PC-9 (cell line): ENCODE results near the gene TBC1D22A. TPM values are rescaled to one million over a fixed set of nuclear protein-coding genes. Genes with fewer than 3 reads are reported as not detected.

Experiments
- BruUV-seq: library from RNA; stranded (reverse); fragments of 400-500 nt; replicated peaks from 2 replicates; lab custom pipeline; 2021; lab: Mats Ljungman, UMichigan
- CTCF ChIA-PET: fragments of 300-600 bp; sonication (Branson Sonifier 250); formaldehyde crosslinking; loops from one replicate; lab custom pipeline; 2022; ENCODE audit warnings: antibody characterized with exemption; lab: Charles Lee
- POLR2A ChIA-PET: fragments of 300-600 bp; sonication (Branson Sonifier 250); formaldehyde crosslinking; loops from one replicate; lab custom pipeline; 2022; ENCODE audit warnings: antibody characterized with exemption; ENCODE audit not compliant: unreplicated experiment; lab: Charles Lee
- DNase-seq, 2 experiments: peaks; one replicate each; pipeline versions ENCODE4 v3.0.0 to v3.0.0-alpha.2; 2015 to 2022; ENCODE audit warnings: mixed read lengths in 1 of 2
- H2AFZ ChIP-seq: fragments of 200-600 bp; sonication (generic); 2 replicates; pipeline ENCODE4 v1.8.1; 2017; ENCODE audit warnings: antibody characterized with exemption
- H3F3A ChIP-seq: fragments of 200-600 bp; sonication (generic); 2 replicates; pipeline ENCODE4 v1.8.1; 2017; ENCODE audit warnings: antibody characterized with exemption, mild to moderate bottlenecking, low read depth; ENCODE audit not compliant: insufficient read depth
- H3K27ac ChIP-seq: fragments of 200-600 bp; sonication (generic); 2 replicates; pipeline ENCODE4 v1.6.1; 2016; ENCODE audit warnings: mixed run types
- H3K27me3 ChIP-seq: fragments of 200-600 bp; sonication (generic); 2 replicates; pipeline ENCODE4 v1.6.1; 2016; ENCODE audit warnings: low read depth, mixed run types; ENCODE audit not compliant: insufficient read depth
- H3K36me3 ChIP-seq: fragments of 200-600 bp; sonication (generic); 2 replicates; pipeline ENCODE4 v1.6.1; 2016; ENCODE audit warnings: low read depth, mixed run types
- H3K4me1 ChIP-seq: fragments of 200-600 bp; sonication (generic); replicated peaks from 2 replicates; pipeline ENCODE4 v1.6.1; 2016; ENCODE audit warnings: mixed run types; ENCODE audit not compliant: insufficient read depth
- H3K4me2 ChIP-seq: fragments of 200-600 bp; sonication (generic); 2 replicates; pipeline ENCODE4 v1.6.1; 2017; ENCODE audit warnings: mixed run types
- H3K4me3 ChIP-seq: fragments of 200-600 bp; sonication (generic); 2 replicates; pipeline ENCODE4 v1.6.1; 2016; ENCODE audit warnings: mixed run types
- H3K79me2 ChIP-seq: fragments of 200-600 bp; sonication (generic); 2 replicates; pipeline ENCODE4 v1.6.1; 2017; ENCODE audit warnings: low read depth, mixed run types
- H3K9me2 ChIP-seq: fragments of 200-600 bp; sonication (generic); 2 replicates; pipeline ENCODE4 v1.8.1; 2017; ENCODE audit warnings: mild to moderate bottlenecking; ENCODE audit not compliant: insufficient read depth
- H3K9me3 ChIP-seq: fragments of 200-600 bp; sonication (generic); 2 replicates; pipeline ENCODE4 v1.8.1; 2016; ENCODE audit warnings: low read depth; ENCODE audit not compliant: insufficient read depth
- H4K20me1 ChIP-seq: fragments of 200-600 bp; sonication (generic); 2 replicates; pipeline ENCODE4 v1.8.1; 2017; ENCODE audit not compliant: insufficient read depth
- CTCF ChIP-seq: fragments of 200-600 bp; sonication (generic); conservative IDR thresholded peaks from 2 replicates; pipeline ENCODE4 v1.6.1; 2017; ENCODE audit warnings: mixed run types, antibody characterized with exemption, mild to moderate bottlenecking, moderate library complexity
- EZH2 ChIP-seq: fragments of 200-600 bp; sonication (generic); IDR thresholded peaks from 2 replicates; pipeline ENCODE4 v1.8.0; 2017; ENCODE audit warnings: antibody characterized with exemption, low read depth
- intact Hi-C: fragments of 100-400 bp; cut with micrococcal nuclease; formaldehyde crosslinking; loops from one replicate; pipeline ENCODE4 v1.10.0; 2022; ENCODE audit not compliant: unreplicated experiment
- total RNA-seq: library from RNA; stranded (reverse); gene quantifications from 2 replicates; pipeline ENCODE4 v1.2.3, GENCODE V29; 2021

The TBC1D22A gene
- total RNA-seq, 1 experiment from 2014 or later = 40.3 TPM

- H3K79me2 ChIP-seq = no peaks in the 10 kb centered on the region
- no peaks in the 10 kb centered on the region for H3F3A ChIP-seq
- H3K27me3 ChIP-seq = no peaks in the 10 kb centered on the region
- TF ChIP-seq EZH2 (no peak), CTCF (no peak)
- H3K27ac ChIP-seq = no peak overlapping the region
- no peaks in the 10 kb centered on the region; the same call in 1 of the 2 replicates for H3K9me3 ChIP-seq
- no peak overlapping the region for H3K4me3 ChIP-seq
- intact Hi-C loops = no loop called here
- H2AFZ ChIP-seq = no peak overlapping the region
- ChIA-PET POLR2A (no interaction called here), CTCF (no interaction called here)
- H3K36me3 ChIP-seq = no peaks in the 10 kb centered on the region
- H4K20me1 ChIP-seq = no peaks in the 10 kb centered on the region
- DNase-seq = no peak
- H3K4me1 ChIP-seq = no peaks in the 10 kb centered on the region
- H3K9me2 ChIP-seq = no peaks in the 10 kb centered on the region
- no peak overlapping the region for H3K4me2 ChIP-seq
- no TSS peak for BruUV-seq
These were observed 415.9 kb downstream of the TBC1D22A start for GRCh38 chr22:47178339-47178738.

GRCh38 chr22:47180796-47181195, 418.3 kb downstream of the TBC1D22A start:
- H3K79me2 ChIP-seq = no peaks in the 10 kb centered on the region
- H3K9me2 ChIP-seq = no peaks in the 10 kb centered on the region
- TF ChIP-seq CTCF (no peak), EZH2 (no peak)
- H3K36me3 ChIP-seq = no peaks in the 10 kb centered on the region
- no peaks in the 10 kb centered on the region for H3K27me3 ChIP-seq
- H3F3A ChIP-seq = no peaks in the 10 kb centered on the region
- no TSS peak for BruUV-seq
- POLR2A ChIA-PET = no interaction called here
- intact Hi-C loops = no loop called here
- no peaks in the 10 kb centered on the region for H3K4me1 ChIP-seq
- no peak for DNase-seq
- H3K4me2 ChIP-seq = no peak overlapping the region
- no peak overlapping the region for H3K27ac ChIP-seq
- H3K4me3 ChIP-seq = no peak overlapping the region
- H3K9me3 ChIP-seq = peaks cover 5% of the 10 kb centered on the region
- H4K20me1 ChIP-seq = no peaks in the 10 kb centered on the region
- H2AFZ ChIP-seq = no peak overlapping the region
- CTCF ChIA-PET = no interaction called here

DNA sequence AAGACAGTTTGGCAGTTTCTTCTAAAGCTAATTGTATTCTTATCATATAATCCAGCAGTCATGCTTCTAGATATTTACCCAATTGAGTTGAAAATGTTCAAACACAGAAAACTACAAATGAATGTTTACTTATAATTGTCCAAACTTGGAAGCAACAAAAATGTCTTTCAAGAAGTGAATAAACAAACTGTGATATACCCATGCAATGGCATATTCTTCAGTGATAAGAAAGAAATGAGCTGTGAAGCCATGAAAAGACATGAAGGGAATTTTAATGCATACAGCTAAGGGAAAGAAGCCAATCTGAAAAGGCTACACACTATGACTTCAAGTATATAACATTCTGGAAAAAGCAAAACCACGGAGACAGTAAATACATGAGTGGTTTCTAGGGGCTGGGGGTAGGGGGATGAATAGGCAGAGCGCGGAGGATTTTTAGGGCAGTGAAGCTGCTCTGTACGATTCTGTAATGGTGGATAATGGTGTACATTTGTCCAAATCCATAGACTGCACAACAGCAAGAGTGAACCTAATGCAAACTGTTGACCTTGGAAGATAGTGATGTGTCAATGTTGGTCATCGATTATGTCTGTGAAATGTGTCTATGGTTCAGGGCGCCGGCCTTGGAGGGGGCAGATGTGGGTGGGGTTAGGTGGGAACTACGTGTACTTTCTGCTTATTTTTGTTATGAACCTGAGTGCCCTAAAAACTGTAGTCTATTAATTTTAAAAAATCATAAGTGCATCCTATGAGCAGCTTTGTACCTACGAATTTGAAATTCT, 424.9 kb downstream of the TBC1D22A start:
- intact Hi-C loops = no loop called here
- no peak overlapping the region for H2AFZ ChIP-seq
- no peaks in the 10 kb centered on the region for H4K20me1 ChIP-seq
- H3F3A ChIP-seq = no peaks in the 10 kb centered on the region
- no peaks in the 10 kb centered on the region for H3K36me3 ChIP-seq
- H3K9me3 ChIP-seq = peaks cover 5% of the 10 kb centered on the region; the same call in 1 of the 2 replicates
- H3K4me3 ChIP-seq = no peak overlapping the region
- ChIA-PET CTCF (no interaction called here), POLR2A (no interaction called here)
- H3K79me2 ChIP-seq = no peaks in the 10 kb centered on the region
- no peak for DNase-seq
- TF ChIP-seq CTCF = no peak
- TF ChIP-seq EZH2 = no peak
- H3K4me2 ChIP-seq = no peak overlapping the region
- no TSS peak for BruUV-seq
- no peak overlapping the region for H3K27ac ChIP-seq
- no peaks in the 10 kb centered on the region for H3K4me1 ChIP-seq
- no peaks in the 10 kb centered on the region for H3K9me2 ChIP-seq
- no peaks in the 10 kb centered on the region for H3K27me3 ChIP-seq
